PC-9 (cell line): ENCODE results near the gene SEMA7A. TPM values are rescaled to one million over a fixed set of nuclear protein-coding genes. Genes with fewer than 3 reads are reported as not detected.
"Not testable (repeated sequence)": the region's sequence is repeated elsewhere in the genome, so short reads cannot be mapped to it uniquely, and the experiment has no call there.

Experiments
- BruUV-seq: library from RNA; stranded (reverse); fragments of 400-500 nt; replicated peaks from 2 replicates; lab custom pipeline; 2021; lab: Mats Ljungman, UMichigan
- CTCF ChIA-PET: fragments of 300-600 bp; sonication (Branson Sonifier 250); formaldehyde crosslinking; loops from one replicate; lab custom pipeline; 2022; ENCODE audit warnings: antibody characterized with exemption; lab: Charles Lee
- POLR2A ChIA-PET: fragments of 300-600 bp; sonication (Branson Sonifier 250); formaldehyde crosslinking; loops from one replicate; lab custom pipeline; 2022; ENCODE audit warnings: antibody characterized with exemption; ENCODE audit not compliant: unreplicated experiment; lab: Charles Lee
- DNase-seq, 2 experiments: peaks; one replicate each; pipeline versions ENCODE4 v3.0.0 to v3.0.0-alpha.2; 2015 to 2022; ENCODE audit warnings: mixed read lengths in 1 of 2
- H2AFZ ChIP-seq: fragments of 200-600 bp; sonication (generic); 2 replicates; pipeline ENCODE4 v1.8.1; 2017; ENCODE audit warnings: antibody characterized with exemption
- H3F3A ChIP-seq: fragments of 200-600 bp; sonication (generic); 2 replicates; pipeline ENCODE4 v1.8.1; 2017; ENCODE audit warnings: antibody characterized with exemption, mild to moderate bottlenecking, low read depth; ENCODE audit not compliant: insufficient read depth
- H3K27ac ChIP-seq: fragments of 200-600 bp; sonication (generic); 2 replicates; pipeline ENCODE4 v1.6.1; 2016; ENCODE audit warnings: mixed run types
- H3K27me3 ChIP-seq: fragments of 200-600 bp; sonication (generic); 2 replicates; pipeline ENCODE4 v1.6.1; 2016; ENCODE audit warnings: low read depth, mixed run types; ENCODE audit not compliant: insufficient read depth
- H3K36me3 ChIP-seq: fragments of 200-600 bp; sonication (generic); 2 replicates; pipeline ENCODE4 v1.6.1; 2016; ENCODE audit warnings: low read depth, mixed run types
- H3K4me1 ChIP-seq: fragments of 200-600 bp; sonication (generic); replicated peaks from 2 replicates; pipeline ENCODE4 v1.6.1; 2016; ENCODE audit warnings: mixed run types; ENCODE audit not compliant: insufficient read depth
- H3K4me2 ChIP-seq: fragments of 200-600 bp; sonication (generic); 2 replicates; pipeline ENCODE4 v1.6.1; 2017; ENCODE audit warnings: mixed run types
- H3K4me3 ChIP-seq: fragments of 200-600 bp; sonication (generic); 2 replicates; pipeline ENCODE4 v1.6.1; 2016; ENCODE audit warnings: mixed run types
- H3K79me2 ChIP-seq: fragments of 200-600 bp; sonication (generic); 2 replicates; pipeline ENCODE4 v1.6.1; 2017; ENCODE audit warnings: low read depth, mixed run types
- H3K9me2 ChIP-seq: fragments of 200-600 bp; sonication (generic); 2 replicates; pipeline ENCODE4 v1.8.1; 2017; ENCODE audit warnings: mild to moderate bottlenecking; ENCODE audit not compliant: insufficient read depth
- H3K9me3 ChIP-seq: fragments of 200-600 bp; sonication (generic); 2 replicates; pipeline ENCODE4 v1.8.1; 2016; ENCODE audit warnings: low read depth; ENCODE audit not compliant: insufficient read depth
- H4K20me1 ChIP-seq: fragments of 200-600 bp; sonication (generic); 2 replicates; pipeline ENCODE4 v1.8.1; 2017; ENCODE audit not compliant: insufficient read depth
- EZH2 ChIP-seq: fragments of 200-600 bp; sonication (generic); IDR thresholded peaks from 2 replicates; pipeline ENCODE4 v1.8.0; 2017; ENCODE audit warnings: antibody characterized with exemption, low read depth
- intact Hi-C: fragments of 100-400 bp; cut with micrococcal nuclease; formaldehyde crosslinking; loops from one replicate; pipeline ENCODE4 v1.10.0; 2022; ENCODE audit not compliant: unreplicated experiment
- total RNA-seq: library from RNA; stranded (reverse); gene quantifications from 2 replicates; pipeline ENCODE4 v1.2.3, GENCODE V29; 2021
- TF ChIP-seq, protein P1 (sequence below): fragments of 200-600 bp; sonication (generic); conservative IDR thresholded peaks from 2 replicates; pipeline ENCODE4 v1.6.1; 2017; ENCODE audit warnings: mixed run types, antibody characterized with exemption, mild to moderate bottlenecking, moderate library complexity

SEMA7A gene
- total RNA-seq, 1 experiment from 2014 or later = 8.3 TPM

DNA sequence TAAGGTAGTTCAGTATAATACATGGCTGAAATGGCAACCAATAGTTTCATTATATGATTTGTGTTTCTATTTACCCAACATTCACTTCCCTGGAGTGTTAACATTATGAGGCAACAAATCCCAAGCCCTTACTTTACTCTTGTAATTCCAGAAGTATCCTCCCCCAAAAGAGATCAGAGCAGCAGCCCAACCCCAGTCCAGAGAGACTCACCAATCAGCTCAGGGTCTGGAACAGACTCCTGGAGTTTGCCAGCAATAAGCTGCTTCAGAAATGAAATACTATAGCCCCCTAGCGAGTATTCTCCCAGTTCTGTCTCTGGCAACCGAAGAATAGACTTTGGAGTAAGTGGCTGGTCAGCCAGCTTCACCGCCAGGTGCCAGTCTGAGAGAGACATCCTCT, 24.7 kb upstream of the SEMA7A start:
- Histone ChIP-seq H3K36me3 (no peaks in the 10 kb centered on the region), H3K4me3 (no peak overlapping the region), H3K27ac (no peak overlapping the region), H3K4me2 (no peak overlapping the region), H3K9me3 (no peaks in the 10 kb centered on the region), H3K27me3 (no peaks in the 10 kb centered on the region), H3K79me2 (peaks cover 9% of the 10 kb centered on the region), H3K4me1 (0 out of 2 replicates have a peak, but pooled peaks cover 7% of the 10 kb centered on the region), H3K9me2 (no peaks in the 10 kb centered on the region), H4K20me1 (no peaks in the 10 kb centered on the region), H2AFZ (no peak overlapping the region), H3F3A (0 out of 2 replicates have a peak, but pooled peaks cover 11% of the 10 kb centered on the region)
- intact Hi-C loops = no loop called here
- CTCF ChIA-PET = no interaction called here
- TF ChIP-seq, protein P1, sequence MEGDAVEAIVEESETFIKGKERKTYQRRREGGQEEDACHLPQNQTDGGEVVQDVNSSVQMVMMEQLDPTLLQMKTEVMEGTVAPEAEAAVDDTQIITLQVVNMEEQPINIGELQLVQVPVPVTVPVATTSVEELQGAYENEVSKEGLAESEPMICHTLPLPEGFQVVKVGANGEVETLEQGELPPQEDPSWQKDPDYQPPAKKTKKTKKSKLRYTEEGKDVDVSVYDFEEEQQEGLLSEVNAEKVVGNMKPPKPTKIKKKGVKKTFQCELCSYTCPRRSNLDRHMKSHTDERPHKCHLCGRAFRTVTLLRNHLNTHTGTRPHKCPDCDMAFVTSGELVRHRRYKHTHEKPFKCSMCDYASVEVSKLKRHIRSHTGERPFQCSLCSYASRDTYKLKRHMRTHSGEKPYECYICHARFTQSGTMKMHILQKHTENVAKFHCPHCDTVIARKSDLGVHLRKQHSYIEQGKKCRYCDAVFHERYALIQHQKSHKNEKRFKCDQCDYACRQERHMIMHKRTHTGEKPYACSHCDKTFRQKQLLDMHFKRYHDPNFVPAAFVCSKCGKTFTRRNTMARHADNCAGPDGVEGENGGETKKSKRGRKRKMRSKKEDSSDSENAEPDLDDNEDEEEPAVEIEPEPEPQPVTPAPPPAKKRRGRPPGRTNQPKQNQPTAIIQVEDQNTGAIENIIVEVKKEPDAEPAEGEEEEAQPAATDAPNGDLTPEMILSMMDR = no peak
- TF ChIP-seq EZH2 = no peak
- BruUV-seq = no TSS peak
- DNase-seq = no peak
- POLR2A ChIA-PET = no interaction called here

DNA sequence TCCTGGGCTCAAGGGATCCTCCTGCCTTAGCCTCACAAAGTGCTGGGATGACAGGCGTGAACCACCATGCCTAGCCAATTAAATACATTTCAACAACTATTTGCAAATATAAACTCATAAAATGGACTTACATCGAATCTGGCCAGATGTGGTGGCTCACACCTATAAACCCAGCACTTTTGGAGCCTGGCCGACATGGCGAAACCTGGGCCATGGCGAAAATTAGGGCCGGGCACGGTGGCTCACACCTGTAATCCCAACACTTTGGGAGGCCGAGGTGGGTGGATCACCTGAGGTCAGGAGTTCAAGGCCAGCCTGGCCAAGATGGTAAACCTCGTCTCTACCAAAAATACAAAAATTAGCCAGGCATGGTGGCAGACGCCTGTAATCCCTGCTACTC, 23.3 kb upstream of the SEMA7A start:
- CTCF ChIA-PET, H3K9me3 ChIP-seq, H3K27ac ChIP-seq, H3K27me3 ChIP-seq, POLR2A ChIA-PET, BruUV-seq, H3K4me2 ChIP-seq, H3K4me1 ChIP-seq, DNase-seq, H4K20me1 ChIP-seq, H3K36me3 ChIP-seq, H3K79me2 ChIP-seq, H3K4me3 ChIP-seq, H2AFZ ChIP-seq, intact Hi-C loops, H3K9me2 ChIP-seq: not testable (repeated sequence)
- 0 out of 2 replicates have a peak, but pooled peaks cover 10% of the 10 kb centered on the region for H3F3A ChIP-seq

DNA sequence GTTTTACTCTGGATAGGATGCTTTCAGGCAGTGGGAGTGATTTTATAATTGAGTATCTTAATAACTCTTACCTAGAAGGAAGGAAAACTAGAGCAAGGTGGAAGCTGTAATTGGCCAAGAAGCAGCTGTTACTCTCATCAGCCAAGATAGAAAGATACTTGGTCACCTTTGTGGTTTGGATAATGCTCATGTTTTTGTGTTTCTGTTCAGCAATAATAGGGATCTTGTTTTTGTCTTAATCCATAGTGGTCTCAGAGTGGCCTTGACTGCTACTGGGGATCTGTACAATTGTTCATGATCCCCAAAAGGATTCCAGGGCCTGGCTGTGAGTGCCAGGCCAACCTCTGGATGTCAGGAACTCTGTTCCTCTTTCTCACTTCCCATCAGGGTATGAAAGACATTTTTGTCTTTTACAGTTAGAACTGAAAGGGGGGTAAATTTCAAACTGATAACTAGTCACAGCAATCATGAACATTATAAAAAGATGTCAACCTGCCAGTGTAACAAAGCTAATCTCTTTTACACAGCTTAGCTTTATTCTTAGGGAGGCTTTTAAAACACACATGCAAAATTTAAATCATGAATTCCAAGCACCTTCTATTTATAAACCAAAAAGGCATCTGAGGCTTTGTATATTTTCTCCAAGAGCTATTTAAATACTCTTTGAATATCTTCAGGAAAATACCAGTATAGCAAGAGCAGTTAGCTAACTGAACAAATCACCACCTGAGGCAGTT, 21.2 kb upstream of the SEMA7A start:
- no peaks in the 10 kb centered on the region for H4K20me1 ChIP-seq
- H3K36me3 ChIP-seq = no peaks in the 10 kb centered on the region
- intact Hi-C loops = no loop called here
- H3F3A ChIP-seq = no peaks in the 10 kb centered on the region
- H2AFZ ChIP-seq = no peak overlapping the region
- ChIA-PET CTCF (no interaction called here), POLR2A (no interaction called here)
- no peak overlapping the region for H3K4me3 ChIP-seq
- no peak overlapping the region for H3K4me2 ChIP-seq
- no peaks in the 10 kb centered on the region for H3K79me2 ChIP-seq
- BruUV-seq = no TSS peak
- no peaks in the 10 kb centered on the region for H3K9me3 ChIP-seq
- TF ChIP-seq, protein P1 = no peak
- no peak for TF ChIP-seq EZH2
- H3K9me2 ChIP-seq = no peaks in the 10 kb centered on the region
- no peaks in the 10 kb centered on the region for H3K27me3 ChIP-seq
- no peaks in the 10 kb centered on the region for H3K4me1 ChIP-seq
- DNase-seq = no peak
- H3K27ac ChIP-seq = no peak overlapping the region
